B cell (primary cell): ENCODE measurements around the gene LTBP3. TPM values are rescaled to one million over a fixed set of nuclear protein-coding genes. Genes with fewer than 3 reads are reported as not detected.

Experiments
- ATAC-seq: fragments of 200-7000 bp; cut with Tn5 transposase; one replicate; pipeline ENCODE4 v1.10.0; 2021; ENCODE audit warnings: low read depth, mild to moderate bottlenecking, moderate number of reproducible peaks, moderate library complexity
- CTCF ChIA-PET: fragments of 350-600 bp; sonication (Branson Sonifier 250); formaldehyde crosslinking; loops from one replicate; lab custom pipeline; 2021; ENCODE audit warnings: antibody characterized with exemption, inconsistent platforms; lab: Charles Lee
- POLR2A ChIA-PET: fragments of 350-600 bp; sonication (Branson Sonifier 250); formaldehyde crosslinking; loops from one replicate; lab custom pipeline; 2021; ENCODE audit warnings: antibody characterized with exemption; lab: Charles Lee
- DNase-seq: peaks from one replicate; pipeline ENCODE4 v3.0.0; 2013
- H2AFZ ChIP-seq: 2 replicates; pipeline ENCODE4 v1.6.1; 2012; ENCODE audit warnings: mild to moderate bottlenecking, low read depth, low read length; ENCODE audit not compliant: insufficient read depth, poor library complexity, severe bottlenecking
- H3K27ac ChIP-seq, 2 donors: 1 replicate in 1 of 2; 2 replicates in 1 of 2; pipeline ENCODE4 v1.5.1; 2012 to 2013; ENCODE audit warnings: low read length in 2 of 2, mild to moderate bottlenecking in 2 of 2, moderate library complexity in 1 of 2
- H3K27me3 ChIP-seq, 4 experiments: fragments of 200-600 bp in 1 of 4; sonication (generic) in 1 of 4; replicated peaks in 1 of 4; 1 replicate in 2 of 4; 2 replicates in 2 of 4; pipeline versions ENCODE4 v1.6.1 to v1.7.0; 2013 to 2016; ENCODE audit warnings: low read length in 3 of 4, mild to moderate bottlenecking in 2 of 4, mixed read lengths in 1 of 4, moderate library complexity in 1 of 4; ENCODE audit not compliant: insufficient read depth in 4 of 4, control insufficient read depth in 3 of 4; ENCODE audit errors: control extremely low read depth in 1 of 4
- H3K36me3 ChIP-seq, 2 experiments: replicated peaks in 1 of 2; 1 replicate in 1 of 2; 2 replicates in 1 of 2; pipeline versions ENCODE4 v1.6.1 to v1.7.1; 2013; ENCODE audit warnings: low read length in 1 of 2; ENCODE audit not compliant: insufficient read depth in 2 of 2, control insufficient read depth in 1 of 2; ENCODE audit errors: control extremely low read depth in 1 of 2, extremely low read depth in 1 of 2
- H3K4me1 ChIP-seq, 2 donors: fragments of 200-600 bp in 1 of 2; sonication (generic) in 1 of 2; 1 replicate in 1 of 2; 2 replicates in 1 of 2; pipeline versions ENCODE4 v1.5.1 to v1.6.1; 2013 to 2017; ENCODE audit warnings: low read length in 2 of 2; ENCODE audit not compliant: control insufficient read depth in 2 of 2, insufficient read depth in 2 of 2
- H3K4me2 ChIP-seq: replicated peaks from 2 replicates; pipeline ENCODE3; 2012; ENCODE audit warnings: mild to moderate bottlenecking, low read depth, low read length; ENCODE audit not compliant: poor library complexity, severe bottlenecking
- H3K4me3 ChIP-seq, 5 experiments: fragments of 200-600 bp in 1 of 5; sonication (generic) in 1 of 5; 1 replicate in 3 of 5; 2 replicates in 2 of 5; pipeline versions ENCODE4 v1.5.1 to v1.7.0; 2011 to 2016; ENCODE audit warnings: low read length in 4 of 5, mild to moderate bottlenecking in 4 of 5, low read depth in 2 of 5, control low read depth in 1 of 5, moderate library complexity in 1 of 5; ENCODE audit not compliant: insufficient read depth in 1 of 5; ENCODE audit errors: control extremely low read depth in 1 of 5, extremely low read depth in 1 of 5
- H3K79me2 ChIP-seq: fragments of 200-600 bp; sonication (generic); one replicate; pipeline ENCODE4 v1.6.0; 2016; ENCODE audit warnings: low read length; ENCODE audit not compliant: control insufficient read depth, insufficient read depth
- H3K9ac ChIP-seq: fragments of 200-600 bp; sonication (generic); 2 replicates; pipeline ENCODE4 v1.6.1; 2017; ENCODE audit warnings: mild to moderate bottlenecking, low read length, moderate library complexity
- H3K9me3 ChIP-seq, 3 donors: one replicate each; pipeline versions ENCODE4 v1.6.1 to v1.7.1; 2013; ENCODE audit warnings: low read length in 2 of 3; ENCODE audit not compliant: control insufficient read depth in 2 of 3, insufficient read depth in 1 of 3; ENCODE audit errors: control extremely low read depth in 1 of 3
- H4K20me1 ChIP-seq: 2 replicates; pipeline ENCODE4 v1.6.0; 2012; ENCODE audit warnings: mild to moderate bottlenecking, low read length; ENCODE audit not compliant: insufficient read depth, control insufficient read depth, poor library complexity, severe bottlenecking
- H3K27ac Mint-ChIP-seq: one replicate; pipeline ENCODE4 v1.8.0; 2021; ENCODE audit warnings: mixed read lengths
- H3K27me3 Mint-ChIP-seq: one replicate; pipeline ENCODE4 v1.8.0; 2021; ENCODE audit warnings: mixed read lengths
- H3K4me1 Mint-ChIP-seq: one replicate; pipeline ENCODE4 v1.8.0; 2021; ENCODE audit warnings: mixed read lengths
- H3K4me3 Mint-ChIP-seq: one replicate; pipeline ENCODE4 v1.8.0; 2021; ENCODE audit warnings: mixed read lengths
- H3K9me3 Mint-ChIP-seq: one replicate; pipeline ENCODE4 v1.8.0; 2022; ENCODE audit warnings: mixed read lengths; ENCODE audit not compliant: insufficient read depth
- EZH2 ChIP-seq: IDR thresholded peaks from 2 replicates; pipeline ENCODE4 v1.6.1; 2012; ENCODE audit warnings: borderline replicate concordance, low read depth, mild to moderate bottlenecking, moderate library complexity, low read length; ENCODE audit not compliant: insufficient read depth, poor library complexity, severe bottlenecking
- WGBS: methylation state at CpG from one replicate; pipeline ENCODE4 v1.1.5; 2013; ENCODE audit warnings: missing lambda C conversion rate; ENCODE audit not compliant: insufficient coverage; 5-methylcytosine and 5-hydroxymethylcytosine counted together
- intact Hi-C: fragments of 100-400 bp; cut with micrococcal nuclease; formaldehyde crosslinking; loops from one replicate; pipeline ENCODE4 v1.10.0; 2022
- polyA plus RNA-seq: library from polyadenylated mRNA; depleted of rRNA; stranded (reverse); fragments of >200 nt; gene quantifications from 2 replicates; pipeline ENCODE4 v1.2.3, GENCODE V29; 2012
- total RNA-seq, 2 donors: library from RNA; stranded (reverse); fragments of 120-200 nt in 1 of 2; gene quantifications; 1 replicate in 1 of 2; 2 replicates in 1 of 2; pipeline versions ENCODE4 v1.2.3 to v1.2.4, GENCODE V29; 2013 to 2022
- TF ChIP-seq, protein P1 (sequence below): fragments of 200-600 bp; IDR thresholded peaks from one replicate; pipeline ENCODE4 v1.8.0; 2022; ENCODE audit warnings: antibody characterized with exemption, mild to moderate bottlenecking

LTBP3 gene
- total and polyA plus RNA-seq, 2 donors (not counting 1 experiment from before 2014, with no cell fraction given), result 65.1 to 69.0 TPM

- H3K4me1 ChIP-seq, result peaks cover 42 to 65% of the 10 kb centered on the region in 2 donors
- H3K4me1 Mint-ChIP-seq, result peaks cover 67% of the 10 kb centered on the region
- H4K20me1 ChIP-seq, result peaks cover 43% of the 10 kb centered on the region
- ChIA-PET CTCF (interaction anchor here (0.6 to 5.5 kb wide), 7 partner anchors 13 to 1036 kb away, joined by 3 to 97 read pairs (median 4); partner anchors contain the start of genes MAP3K11, PCNX3 and SIPA1), POLR2A (interaction anchor here (0.6 to 7.5 kb wide), 9 partner anchors 13 to 1280 kb away, joined by 3 to 53 read pairs (median 8); partner anchors contain the start of genes MAP3K11, MUS81 and PCNX3)
- H3K4me3 ChIP-seq, result peak overlapping the region; percentile 52 to 92 (median 70)
- ATAC-seq (no peak), DNase-seq (peak; percentile 74)
- H3K27me3 Mint-ChIP-seq, result no peaks in the 10 kb centered on the region
- no peaks in the 10 kb centered on the region for H3K27me3 ChIP-seq
- intact Hi-C loops, result loop anchor here (1.0 to 10.0 kb wide), 7 partner anchors 13 to 830 kb away; partner anchors contain the start of genes BANF1, CFL1, EIF1AD and PCNX3
- TF ChIP-seq, protein P1, sequence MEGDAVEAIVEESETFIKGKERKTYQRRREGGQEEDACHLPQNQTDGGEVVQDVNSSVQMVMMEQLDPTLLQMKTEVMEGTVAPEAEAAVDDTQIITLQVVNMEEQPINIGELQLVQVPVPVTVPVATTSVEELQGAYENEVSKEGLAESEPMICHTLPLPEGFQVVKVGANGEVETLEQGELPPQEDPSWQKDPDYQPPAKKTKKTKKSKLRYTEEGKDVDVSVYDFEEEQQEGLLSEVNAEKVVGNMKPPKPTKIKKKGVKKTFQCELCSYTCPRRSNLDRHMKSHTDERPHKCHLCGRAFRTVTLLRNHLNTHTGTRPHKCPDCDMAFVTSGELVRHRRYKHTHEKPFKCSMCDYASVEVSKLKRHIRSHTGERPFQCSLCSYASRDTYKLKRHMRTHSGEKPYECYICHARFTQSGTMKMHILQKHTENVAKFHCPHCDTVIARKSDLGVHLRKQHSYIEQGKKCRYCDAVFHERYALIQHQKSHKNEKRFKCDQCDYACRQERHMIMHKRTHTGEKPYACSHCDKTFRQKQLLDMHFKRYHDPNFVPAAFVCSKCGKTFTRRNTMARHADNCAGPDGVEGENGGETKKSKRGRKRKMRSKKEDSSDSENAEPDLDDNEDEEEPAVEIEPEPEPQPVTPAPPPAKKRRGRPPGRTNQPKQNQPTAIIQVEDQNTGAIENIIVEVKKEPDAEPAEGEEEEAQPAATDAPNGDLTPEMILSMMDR, result no peak
- TF ChIP-seq EZH2, result no peak
- no peaks in the 10 kb centered on the region for H3K9me3 ChIP-seq
- peak overlapping the region; percentile 100 for H3K4me2 ChIP-seq
- under 1% methylated on average over 23 of the region's 28 CpGs for WGBS
- peak overlapping the region; percentile 98 for H3K4me3 Mint-ChIP-seq
- H3K9me3 Mint-ChIP-seq, result no peaks in the 10 kb centered on the region
- H2AFZ ChIP-seq, result peak overlapping the region; percentile 62
- peak overlapping the region; percentile 83 for H3K9ac ChIP-seq
- H3K79me2 ChIP-seq, result peaks cover 36% of the 10 kb centered on the region
- peak overlapping the region; percentile 98 for H3K27ac Mint-ChIP-seq
- peaks cover 3 to 18% of the 10 kb centered on the region in 2 experiments for H3K36me3 ChIP-seq
- peak overlapping the region; percentile 84 to 93 for H3K27ac ChIP-seq
Observed at GRCh38 chr11:65574811-65575567, 16.8 kb upstream of the LTBP3 start.
